GM20000 (cell line): ENCODE measurements around the gene PSMB3.
"Not testable (repeated sequence)": the region's sequence is repeated elsewhere in the genome, so short reads cannot be mapped to it uniquely, and the experiment has no call there.

Source experiments
- DNase-seq: peaks from one replicate; pipeline ENCODE4 v3.0.0; 2012; ENCODE audit warnings: low spot score
- CTCF ChIP-seq: IDR thresholded peaks from 2 replicates; pipeline ENCODE4 v1.5.1; 2012; ENCODE audit warnings: mild to moderate bottlenecking, control low read depth; ENCODE audit errors: extremely low read depth, missing control alignments

The PSMB3 gene

GRCh38 chr17:38719289-38719942 lies 33.1 kb upstream of the PSMB3 start:
- no peak for DNase-seq
- TF ChIP-seq CTCF, result no peak

GRCh38 chr17:38719943-38720641 lies 32.4 kb upstream of the PSMB3 start:
- DNase-seq, result no peak
- TF ChIP-seq CTCF, result no peak

- DNase-seq, result no peak
- no peak for TF ChIP-seq CTCF
Measured at GRCh38 chr17:38720941-38721340, 31.6 kb upstream of the PSMB3 start.

- DNase-seq, result no peak
- TF ChIP-seq CTCF, result no peak
Measured at GRCh38 chr17:38721802-38722201, 30.7 kb upstream of the PSMB3 start.

GRCh38 chr17:38724337-38724988 lies 28.1 kb upstream of the PSMB3 start:
- no peak for TF ChIP-seq CTCF
- no peak for DNase-seq

GRCh38 chr17:38725066-38725465 lies 27.5 kb upstream of the PSMB3 start:
- DNase-seq, result no peak
- TF ChIP-seq CTCF, result no peak

GRCh38 chr17:38726145-38726544 lies 26.4 kb upstream of the PSMB3 start:
- DNase-seq, result not testable (repeated sequence)
